NCI-H2171 treated with DMSO at 0.1 percent for 48 hours (cell line): ENCODE data around the gene SLC35G1.

Experiments used
- DNase-seq: peaks from one replicate; lab custom pipeline; 2025; lab: John Stamatoyannopoulos, UW

SLC35G1 gene, protein sequence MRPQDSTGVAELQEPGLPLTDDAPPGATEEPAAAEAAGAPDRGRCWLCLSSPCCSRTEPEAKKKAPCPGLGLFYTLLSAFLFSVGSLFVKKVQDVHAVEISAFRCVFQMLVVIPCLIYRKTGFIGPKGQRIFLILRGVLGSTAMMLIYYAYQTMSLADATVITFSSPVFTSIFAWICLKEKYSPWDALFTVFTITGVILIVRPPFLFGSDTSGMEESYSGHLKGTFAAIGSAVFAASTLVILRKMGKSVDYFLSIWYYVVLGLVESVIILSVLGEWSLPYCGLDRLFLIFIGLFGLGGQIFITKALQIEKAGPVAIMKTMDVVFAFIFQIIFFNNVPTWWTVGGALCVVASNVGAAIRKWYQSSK

DNA sequence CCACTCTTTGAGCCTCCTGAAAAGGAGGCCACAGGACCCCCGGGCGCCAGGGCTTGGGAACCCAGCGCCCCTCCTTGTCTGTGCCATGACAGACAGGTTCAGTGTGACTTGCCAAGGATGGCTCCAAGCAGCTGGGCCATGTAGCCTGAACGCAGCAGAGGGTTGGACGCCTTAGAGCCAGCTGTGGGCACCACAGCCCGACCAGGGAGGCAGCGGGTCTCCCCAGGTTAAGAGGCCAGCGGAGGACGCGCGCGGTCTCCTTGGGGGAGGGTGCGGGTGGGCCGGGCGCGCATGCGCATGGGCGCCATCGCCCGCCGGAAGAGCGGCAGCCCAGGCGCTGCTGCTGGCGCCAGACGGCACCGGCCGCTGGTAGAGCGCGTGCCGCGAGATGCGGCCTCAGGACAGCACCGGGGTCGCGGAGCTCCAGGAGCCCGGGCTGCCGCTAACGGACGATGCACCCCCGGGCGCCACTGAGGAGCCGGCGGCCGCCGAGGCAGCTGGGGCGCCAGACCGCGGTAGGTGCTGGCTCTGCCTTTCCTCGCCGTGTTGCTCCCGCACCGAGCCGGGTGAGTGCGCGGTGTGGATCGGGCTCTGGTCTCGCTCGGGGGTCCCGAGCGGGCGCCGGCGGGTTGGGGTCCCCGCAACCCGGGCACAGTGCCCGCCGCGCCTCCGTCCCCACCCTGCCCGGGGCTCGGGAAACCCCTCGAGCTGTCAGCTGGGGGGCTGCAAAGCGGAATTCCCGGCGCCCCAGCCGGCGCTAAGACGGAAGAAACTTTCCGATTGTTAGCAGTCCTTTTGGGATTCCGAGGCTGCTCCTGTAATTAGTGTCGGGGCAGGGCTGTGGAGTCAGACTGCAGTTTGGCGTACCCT is at the start of gene SLC35G1:
Gene SLC35G1 (plus strand): TSS at position 333 of the 870 bp plus-strand sequence. CDS start 56 bp downstream, at position 389.
- peak; percentile 60 for DNase-seq

DNA sequence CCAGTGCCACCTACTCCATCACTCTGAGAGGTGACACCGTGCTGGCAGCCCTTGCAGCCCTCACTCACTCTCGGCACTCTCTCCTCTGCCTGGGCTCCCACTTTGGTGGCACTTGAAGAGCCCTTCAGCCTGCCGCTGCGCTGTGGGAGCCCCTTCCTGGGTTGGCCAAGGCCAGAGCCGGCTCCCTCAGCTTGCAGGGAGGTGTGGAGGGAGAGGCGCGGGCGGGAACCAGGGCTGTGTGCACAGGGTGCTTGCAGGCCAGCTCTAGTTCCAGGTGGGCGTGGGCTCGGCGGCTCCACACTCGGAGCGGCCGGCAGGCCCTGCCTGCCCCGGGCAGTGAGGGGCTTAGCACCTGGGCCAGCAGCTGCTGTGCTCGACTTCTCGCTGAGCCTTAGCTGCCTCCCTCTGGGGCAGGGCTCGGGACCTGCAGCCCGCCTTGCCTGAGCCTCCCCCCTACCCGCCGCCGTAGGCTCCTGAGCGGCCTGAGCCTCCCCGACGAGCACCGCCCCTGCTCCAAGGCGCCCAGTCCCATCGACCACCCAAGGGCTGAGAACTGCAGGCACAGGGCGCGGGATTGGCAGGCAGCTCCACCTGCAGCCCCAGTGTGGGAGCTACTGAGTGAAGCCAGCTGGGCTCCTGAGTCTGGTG is 48.7 kb upstream of the SLC35G1 start:
- no peak for DNase-seq

DNA sequence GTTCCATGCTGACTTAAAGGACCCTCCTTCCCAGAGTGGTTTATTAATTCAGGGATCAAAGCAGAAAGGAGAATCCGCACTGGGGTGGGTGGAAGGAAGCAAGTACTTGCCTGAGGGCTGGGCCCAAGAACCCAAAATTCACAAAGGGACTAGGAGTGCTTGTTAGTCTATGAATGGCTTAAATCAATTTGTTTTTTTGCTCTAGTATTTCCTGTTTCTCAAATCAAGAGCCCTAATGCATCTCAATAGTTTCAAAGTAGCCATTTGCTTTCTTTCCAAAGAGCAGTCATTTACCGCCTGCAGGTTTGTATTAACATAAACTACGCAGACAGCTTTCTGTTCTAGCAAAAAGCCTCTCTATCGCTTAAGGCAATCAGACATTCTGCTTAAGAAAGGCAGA is 44.2 kb upstream of the SLC35G1 start:
- DNase-seq, result no peak

DNA sequence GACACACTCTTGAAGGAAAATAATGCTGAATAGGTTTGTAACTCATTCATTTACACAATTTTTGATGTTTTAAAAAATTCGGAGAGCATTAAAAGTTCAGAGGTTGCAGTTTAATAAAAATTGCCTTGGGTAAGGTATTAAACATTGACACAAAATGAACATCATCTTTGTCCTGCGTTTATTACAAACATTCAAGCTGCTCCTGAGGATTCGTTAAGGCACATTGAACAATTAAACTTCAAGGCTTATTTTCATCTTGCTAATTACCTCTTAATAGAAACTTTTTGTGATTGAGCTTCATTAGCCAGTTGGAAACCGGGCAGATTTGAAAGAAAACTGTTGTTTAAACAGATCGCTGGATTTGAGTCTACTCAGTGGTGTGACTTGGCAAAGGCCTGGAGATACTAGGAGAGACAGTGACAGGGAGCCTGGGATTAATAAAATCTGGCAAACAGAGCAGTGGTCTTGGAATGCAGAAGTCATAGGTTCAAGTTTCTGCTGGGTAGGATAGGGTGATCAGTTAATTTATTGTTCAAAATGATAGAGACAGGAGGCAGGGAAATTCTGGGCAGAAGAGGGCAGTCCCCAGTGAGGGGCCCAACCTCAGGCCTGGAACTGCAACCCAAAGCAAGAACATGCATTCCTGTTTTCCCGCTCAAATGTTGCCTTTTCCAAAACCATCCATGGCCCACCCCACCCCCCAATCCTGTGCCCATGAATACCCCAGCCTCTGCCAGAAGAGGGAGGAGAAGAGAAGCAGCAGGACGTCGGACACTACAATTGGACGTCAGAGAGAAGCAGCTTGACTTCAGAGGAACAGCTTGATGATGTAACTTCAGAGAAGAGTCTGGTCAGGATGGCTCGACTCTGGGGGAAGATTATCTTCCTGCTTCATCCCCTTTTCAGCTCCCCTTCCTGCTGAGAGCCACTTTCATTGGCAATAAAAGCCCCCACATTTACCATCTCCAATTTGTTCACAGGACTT is 43.5 kb upstream of the SLC35G1 start:
- no peak for DNase-seq

DNA sequence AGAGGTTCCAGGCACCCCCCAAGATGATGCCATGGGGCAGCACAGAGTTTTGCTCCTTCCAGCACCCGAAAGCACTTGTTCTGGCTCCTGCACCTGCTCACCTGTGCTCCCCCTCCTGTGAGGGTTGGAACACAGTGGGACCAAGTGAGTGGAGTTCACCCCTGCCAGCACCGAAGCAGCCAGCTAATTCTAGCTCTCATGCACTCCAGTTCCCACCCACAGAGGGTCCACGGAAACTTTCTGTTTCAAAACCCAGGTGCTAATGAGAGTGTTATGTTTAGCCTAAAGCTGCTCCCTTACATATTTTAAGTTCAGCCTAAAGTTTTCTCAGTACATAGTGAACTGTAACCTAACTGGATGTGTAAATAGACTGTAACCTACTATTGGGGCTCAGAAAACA is 42.6 kb upstream of the SLC35G1 start:
- DNase-seq, result no peak

DNA sequence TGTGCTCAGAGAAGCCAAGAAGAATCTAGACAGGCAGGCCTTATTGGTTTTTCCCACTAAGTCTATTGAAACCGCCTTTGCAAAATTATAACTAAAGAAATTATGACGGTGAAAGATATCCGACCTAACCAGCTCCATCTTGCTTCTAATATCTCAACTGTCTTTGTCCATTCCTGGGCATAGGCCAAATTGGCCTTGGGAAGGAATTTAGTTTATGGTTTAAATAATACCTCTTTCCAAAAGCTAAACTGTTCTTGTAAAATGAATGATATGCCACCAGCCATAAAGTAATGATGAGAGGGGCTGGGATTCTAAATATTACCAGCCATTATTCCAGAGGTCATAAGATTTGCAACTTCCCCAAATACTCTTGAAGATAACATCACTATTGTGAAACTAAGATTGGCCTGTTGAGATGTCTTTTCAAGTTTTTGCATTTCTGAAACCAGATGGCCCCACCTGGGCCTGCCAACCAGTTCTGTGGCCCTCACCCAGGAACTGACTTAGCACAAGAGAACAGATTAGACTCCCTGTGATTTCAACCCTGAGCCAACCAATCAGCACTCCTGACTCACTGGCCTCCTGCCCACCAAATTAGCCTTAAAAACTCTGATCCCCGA is 41.2 kb upstream of the SLC35G1 start:
- no peak for DNase-seq

DNA sequence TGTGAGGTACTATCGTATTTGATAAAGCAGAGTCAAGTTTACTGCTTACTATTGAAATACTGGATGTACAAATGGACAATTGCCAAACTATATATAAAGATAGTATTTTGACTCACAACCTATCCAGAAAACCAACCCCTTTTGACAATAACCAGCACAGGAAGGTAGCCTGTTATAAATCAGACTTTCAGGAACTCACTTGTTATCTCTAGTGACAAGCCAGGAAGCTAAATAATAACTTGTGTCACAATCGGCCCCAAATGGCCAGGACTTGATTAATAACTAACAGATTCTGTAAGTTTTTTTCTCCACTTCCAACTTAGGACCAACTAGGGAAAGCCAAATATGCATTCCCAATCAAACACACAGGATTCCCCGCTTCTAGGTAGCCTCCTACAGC is 38.8 kb upstream of the SLC35G1 start:
- no peak for DNase-seq

DNA sequence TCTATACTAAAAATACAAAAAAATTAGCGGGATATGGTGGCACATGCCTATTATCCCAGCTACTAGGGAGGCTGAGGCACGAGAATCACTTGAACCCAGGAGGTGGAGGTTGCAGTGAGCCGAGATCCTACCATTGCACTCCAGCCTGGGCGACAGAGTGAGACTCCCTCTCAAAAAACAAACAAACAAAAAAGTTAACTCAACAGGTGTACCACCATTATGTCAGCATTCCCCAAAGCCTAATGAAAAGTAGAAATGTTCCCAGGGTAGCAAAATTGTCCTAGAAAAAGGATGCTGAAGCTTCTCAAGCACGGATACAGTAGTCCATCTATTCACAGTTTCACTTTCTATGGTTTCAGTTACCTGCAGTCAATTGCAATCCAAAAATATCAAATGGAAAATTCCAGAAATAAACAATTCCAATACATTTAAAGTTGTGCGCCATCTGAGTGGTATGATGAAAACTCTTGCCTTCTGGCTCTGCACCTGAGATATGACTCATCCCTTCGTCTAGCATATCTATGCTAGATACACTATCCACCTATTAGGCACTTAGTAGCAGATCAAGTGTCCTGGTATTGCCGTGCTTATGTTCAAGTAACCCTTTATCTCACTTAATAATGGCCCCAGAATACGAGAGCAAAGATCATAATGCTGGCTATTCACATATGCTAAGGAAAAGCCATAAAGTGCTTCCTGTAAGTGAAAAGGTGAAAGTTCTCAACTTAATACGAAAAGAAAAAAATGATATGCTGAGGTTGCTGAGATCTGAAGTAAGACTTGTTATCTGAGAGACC is 37.2 kb upstream of the SLC35G1 start:
- no peak for DNase-seq

DNA sequence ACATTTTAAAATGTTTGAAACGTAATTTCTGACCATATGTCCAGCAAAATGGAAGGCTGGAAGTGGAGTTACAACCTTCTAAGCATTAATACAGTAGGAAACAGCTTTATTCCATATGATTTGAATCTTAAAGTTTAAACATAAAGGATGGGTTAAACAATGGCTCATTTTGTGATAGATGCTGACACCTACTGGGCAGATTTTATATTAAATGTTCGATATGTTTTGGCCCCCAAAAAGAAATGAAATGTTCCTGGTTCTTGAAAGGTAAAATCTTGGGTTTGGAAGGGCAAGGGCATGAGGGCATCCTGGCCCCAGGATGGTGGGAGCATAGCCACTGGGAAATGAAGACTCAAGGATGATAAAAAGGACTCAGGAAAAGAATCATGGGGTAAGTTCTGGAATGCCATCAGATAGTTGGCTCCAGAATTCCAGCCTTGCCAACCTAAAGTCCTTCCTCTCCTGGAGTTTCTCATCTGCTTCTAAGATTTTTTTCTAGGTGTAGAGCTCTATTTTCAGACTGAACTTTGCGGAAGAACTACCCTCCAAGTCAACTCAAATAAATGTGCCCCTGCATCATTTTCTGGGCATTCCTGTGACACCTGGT is 34.6 kb upstream of the SLC35G1 start:
- peak; percentile 20 for DNase-seq

DNA sequence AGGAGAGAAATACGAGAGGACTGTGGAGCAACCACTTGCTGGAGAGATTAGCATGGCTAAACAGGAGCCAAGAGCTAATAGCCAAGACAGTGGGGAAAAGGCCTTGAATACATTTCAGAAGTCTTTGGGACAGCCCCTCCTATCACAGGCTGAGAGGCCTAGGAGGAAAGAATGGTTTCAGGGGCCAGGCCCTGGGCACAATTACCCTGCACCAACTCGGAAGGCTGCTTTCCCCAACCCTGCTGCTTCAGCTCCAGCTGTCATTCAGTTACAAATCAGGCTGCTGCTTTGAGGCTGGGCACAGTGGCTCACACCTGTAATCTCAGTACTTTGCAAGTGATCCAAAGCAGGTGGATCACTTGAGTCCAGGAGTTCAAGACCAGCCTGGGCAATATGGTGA is 32.0 kb upstream of the SLC35G1 start:
- DNase-seq, result no peak

DNA sequence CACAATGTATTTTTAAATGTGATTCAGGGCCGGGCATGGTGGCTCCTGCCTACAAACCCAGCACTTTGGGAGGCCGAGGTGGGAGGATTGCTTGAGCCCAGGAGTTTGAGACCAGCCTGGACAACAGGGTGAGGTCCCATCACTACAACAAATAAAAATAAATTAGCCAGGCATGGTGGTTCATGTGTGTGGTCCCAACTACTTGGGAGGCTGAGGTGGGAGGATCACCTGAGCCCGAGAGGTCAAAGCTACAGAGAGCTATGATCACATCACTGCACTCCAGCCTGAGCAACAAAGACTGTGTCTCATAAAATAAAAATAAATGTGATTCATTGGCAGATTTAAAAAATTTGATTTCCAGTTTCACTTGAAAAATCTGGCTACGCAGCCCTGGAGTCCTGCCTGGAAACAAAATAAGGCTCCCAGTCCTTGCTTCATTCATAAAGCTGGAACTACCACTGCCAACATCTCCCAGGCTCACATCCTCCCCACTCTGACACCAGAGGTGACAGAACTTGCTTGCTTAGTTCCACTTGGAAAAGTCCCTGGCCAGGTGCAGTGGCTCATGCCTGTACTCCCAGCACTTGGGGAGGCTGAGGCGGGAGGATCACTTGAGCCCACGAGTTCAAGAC is 27.9 kb upstream of the SLC35G1 start:
- no peak for DNase-seq

DNA sequence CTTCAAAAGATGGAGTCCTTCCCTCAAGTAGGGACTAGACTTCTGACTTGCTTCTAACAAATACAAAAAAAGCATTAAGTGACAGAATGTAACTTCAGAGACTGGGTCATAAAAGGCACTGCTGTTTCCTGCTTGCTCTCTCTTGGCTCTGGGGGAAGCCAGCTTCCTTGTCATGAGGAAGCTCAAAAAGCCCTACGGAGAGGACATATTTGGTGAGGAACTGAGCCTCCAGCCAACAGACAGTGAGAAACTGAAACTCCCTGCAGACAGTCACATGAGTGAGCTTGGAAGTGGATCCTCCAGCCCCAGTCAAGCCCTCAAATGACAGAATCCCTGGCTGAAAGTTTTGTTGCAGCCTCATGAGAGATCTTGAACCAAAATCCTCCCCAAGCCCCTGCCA is 26.3 kb upstream of the SLC35G1 start:
- DNase-seq, result no peak

DNA sequence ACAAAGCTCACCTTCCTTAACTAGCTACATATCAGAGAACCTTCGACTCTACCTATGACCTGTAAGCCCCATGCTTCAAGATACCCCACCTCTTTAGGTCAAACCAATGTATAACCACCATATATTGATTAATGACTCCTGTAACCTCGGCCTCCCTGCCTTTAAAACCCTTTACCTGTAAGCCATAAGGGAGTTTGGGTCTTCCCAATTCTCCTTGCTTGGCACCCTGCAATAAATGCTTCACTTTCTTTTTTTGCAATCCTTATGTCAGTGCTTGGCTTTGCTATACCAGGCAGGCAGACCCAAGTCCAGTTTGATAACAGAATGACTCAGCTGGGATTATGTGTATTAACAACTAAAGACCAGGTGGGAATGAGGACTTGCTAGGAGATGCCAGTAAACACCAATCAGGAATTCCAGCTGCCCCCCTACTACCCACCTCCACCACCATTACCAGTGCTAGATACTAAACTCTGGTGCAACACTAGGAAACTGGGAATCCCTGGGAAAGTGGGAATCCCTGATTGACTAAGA is 22.0 kb upstream of the SLC35G1 start:
- no peak for DNase-seq

DNA sequence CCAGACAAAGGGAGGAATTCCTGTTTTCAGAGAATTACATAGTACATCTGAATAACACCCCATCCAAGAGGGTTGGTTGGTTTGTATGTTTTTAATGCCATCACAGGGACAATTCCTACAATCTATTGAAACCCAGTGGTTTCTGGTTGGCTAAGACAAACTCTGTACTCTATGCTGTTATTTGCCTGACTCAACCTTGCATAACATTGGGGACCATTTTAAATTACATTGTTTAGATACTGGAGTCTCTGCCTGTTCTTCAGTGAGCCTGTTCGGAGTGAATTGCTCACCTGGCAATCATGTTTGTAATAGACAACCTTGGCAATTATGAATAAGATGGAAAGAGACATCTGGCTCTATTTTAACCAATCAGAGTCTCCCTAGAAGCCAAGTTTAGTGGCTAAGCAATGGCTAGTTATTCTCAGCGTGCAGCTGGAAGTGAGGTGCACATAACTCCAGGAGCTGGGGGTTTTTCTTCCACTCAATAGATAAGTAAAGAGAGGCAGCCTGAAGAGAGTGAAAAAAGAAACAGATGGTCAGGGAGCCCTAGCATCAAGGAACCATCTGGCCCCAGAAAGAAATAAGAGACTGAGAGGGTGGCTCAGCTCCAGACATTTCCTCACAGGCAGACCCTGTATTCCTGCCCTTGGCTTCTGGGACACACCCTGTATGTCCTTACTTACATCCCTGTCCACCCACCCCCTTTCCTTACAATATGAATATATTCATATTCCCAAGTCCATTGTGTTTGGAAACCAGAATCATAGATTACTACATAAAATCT is 21.2 kb upstream of the SLC35G1 start:
- peak; percentile 94 for DNase-seq

DNA sequence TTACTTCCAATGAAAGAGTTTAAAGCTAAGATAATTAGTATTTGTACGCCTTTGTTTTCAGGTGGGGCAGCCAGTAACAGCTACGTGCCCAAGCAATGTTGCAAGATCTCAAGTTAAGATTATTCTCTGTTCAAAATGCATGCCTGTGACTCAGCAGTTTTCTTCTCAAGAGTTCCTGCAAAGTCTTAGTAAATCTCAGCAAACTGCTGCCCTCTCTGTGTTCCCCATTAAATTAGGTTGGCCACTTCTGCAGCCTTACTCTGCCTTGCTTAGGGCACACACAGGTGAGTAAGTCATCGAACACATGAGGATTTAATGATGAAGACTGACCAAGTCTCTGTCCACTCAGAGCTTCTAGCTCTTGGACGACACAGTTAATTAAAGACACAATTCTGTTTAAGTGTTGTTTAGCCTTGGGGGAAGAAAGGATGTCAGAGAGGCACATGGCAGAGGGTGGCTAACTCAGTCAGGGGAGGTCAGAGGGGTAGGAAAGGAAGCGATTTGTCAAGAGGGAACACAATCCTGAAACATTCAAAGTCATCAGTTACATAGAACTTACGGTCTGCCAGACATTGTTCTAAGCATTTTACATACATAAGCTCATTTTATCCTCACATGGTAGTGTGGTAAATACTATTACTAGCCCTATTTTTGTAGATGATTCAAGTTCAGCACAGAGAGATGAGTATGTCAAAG is 20.2 kb upstream of the SLC35G1 start:
- peak; percentile 47 for DNase-seq

DNA sequence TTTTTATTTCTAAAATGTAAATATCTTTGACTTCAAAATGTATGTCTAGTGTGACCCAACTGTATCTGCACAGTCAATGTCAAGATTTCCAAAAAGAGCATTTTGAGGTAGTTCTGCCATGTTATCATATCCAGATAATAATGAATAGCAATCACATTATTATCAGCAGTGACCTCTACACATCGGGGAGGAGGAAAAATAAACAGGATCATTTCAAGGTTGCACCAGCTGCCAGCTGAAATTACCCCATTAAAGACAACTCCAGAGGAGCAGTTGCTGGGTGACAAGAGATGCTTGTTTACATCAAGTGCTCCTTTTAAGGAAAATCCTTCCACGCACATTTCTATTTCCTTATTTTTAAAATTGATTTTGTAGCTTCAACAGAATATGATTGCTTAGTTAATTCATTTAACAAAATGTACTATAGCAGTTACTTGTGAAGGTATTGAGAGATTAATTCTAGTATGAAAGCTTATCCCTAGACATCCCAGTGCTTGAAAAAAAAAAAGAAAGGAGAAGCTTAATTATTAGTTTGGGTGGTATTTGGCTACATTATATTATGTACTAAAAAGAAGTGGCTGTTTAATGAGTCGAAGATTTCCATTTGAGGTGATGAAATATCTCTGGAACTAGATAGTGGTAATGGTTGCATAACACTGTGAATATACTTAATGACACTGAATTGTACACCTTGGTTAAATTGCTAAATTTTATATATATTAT is 19.3 kb upstream of the SLC35G1 start:
- peak; percentile 70 for DNase-seq

DNA sequence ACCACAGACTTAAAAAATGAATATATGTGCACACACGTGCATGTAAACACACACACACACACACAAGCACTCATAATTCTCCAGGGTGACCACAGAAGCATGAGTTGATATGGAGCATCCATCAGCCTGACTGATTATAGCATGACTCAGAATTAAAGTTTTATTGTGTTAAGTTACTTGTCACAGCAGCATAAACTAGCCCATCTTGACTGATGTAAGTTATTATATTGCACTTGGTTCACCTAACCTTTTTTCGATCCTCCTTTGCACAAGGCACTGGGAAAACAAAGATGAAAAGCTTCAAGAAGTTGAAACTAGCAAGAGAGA is 18.8 kb upstream of the SLC35G1 start:
- DNase-seq, result no peak
